Measurements from ENCODE around the gene TRIM29. TPM values are rescaled to one million over a fixed set of nuclear protein-coding genes. Genes with fewer than 3 reads are reported as not detected.
A peak's percentile ranks its signal among the peaks of the same experiment; 100 is the strongest.

The TRIM29 gene
- total and polyA plus RNA-seq, 2 experiments from 2014 or later = not detected

DNA sequence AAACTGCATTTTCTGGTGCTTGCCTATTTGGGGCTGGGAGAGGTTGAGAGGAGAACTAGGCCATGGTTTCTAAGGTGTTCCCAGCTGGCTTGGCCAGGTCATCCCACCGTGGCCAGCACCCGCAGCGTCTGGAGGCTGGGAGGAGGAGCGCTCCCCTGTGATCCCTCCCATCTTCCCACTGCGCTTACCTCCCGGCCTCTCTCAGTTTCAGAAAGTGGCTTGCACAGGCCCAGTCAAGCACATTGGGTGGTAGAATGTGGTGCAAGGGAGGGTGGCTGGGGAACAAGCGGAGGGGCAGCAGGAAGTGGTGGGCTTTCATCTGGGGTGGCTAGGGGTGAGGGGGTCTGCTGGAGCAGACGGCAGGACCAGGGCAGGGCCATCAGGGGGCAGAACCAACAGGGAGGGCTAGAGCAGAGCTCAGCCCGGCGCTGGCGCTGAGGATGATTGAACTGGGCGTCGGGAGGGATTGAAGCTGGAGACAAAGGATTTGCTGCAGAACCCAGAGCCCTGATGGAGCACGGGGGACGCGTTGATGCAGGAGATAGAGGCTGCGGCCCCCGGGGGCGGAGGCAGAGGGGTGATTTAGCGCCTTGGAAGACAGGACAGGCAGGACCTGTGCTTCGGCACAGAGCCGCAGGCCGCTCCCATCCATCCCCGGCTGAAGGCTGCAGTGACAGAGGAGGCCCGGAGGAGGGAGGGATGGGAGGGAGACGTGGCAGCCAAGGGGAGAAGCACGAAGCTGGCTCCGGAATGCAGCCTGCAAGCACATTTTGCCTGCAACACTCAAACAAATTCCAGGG is 76.0 kb downstream of the TRIM29 start:
- Histone ChIP-seq H3K36me3 (no peaks in the 10 kb centered on the region), H3K27ac (no peak overlapping the region), H3K9me3 (ENCODE audit: low read depth) (no peaks in the 10 kb centered on the region), H3K4me3 (no peak overlapping the region), H3K27me3 (no peaks in the 10 kb centered on the region), H3K4me1 (ENCODE audit: low read depth) (no peaks in the 10 kb centered on the region)
- peak; percentile 24 to 48 for DNase-seq (ENCODE audit: low read depth in 1 of 2, low spot score in 1 of 2)
- TF ChIP-seq, protein P1, sequence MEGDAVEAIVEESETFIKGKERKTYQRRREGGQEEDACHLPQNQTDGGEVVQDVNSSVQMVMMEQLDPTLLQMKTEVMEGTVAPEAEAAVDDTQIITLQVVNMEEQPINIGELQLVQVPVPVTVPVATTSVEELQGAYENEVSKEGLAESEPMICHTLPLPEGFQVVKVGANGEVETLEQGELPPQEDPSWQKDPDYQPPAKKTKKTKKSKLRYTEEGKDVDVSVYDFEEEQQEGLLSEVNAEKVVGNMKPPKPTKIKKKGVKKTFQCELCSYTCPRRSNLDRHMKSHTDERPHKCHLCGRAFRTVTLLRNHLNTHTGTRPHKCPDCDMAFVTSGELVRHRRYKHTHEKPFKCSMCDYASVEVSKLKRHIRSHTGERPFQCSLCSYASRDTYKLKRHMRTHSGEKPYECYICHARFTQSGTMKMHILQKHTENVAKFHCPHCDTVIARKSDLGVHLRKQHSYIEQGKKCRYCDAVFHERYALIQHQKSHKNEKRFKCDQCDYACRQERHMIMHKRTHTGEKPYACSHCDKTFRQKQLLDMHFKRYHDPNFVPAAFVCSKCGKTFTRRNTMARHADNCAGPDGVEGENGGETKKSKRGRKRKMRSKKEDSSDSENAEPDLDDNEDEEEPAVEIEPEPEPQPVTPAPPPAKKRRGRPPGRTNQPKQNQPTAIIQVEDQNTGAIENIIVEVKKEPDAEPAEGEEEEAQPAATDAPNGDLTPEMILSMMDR (IDR thresholded peaks at IDR 0.05; ENCODE audit: low read depth, low read length) = no peak

Other genes with a start within 250 kb of the TRIM29 start
- gene OAF, start 72.9 kb upstream of the TRIM29 start, total RNA-seq = 11.3 and 13.2 TPM in 2 replicates
- gene OAF, start 72.9 kb upstream of the TRIM29 start, polyA plus RNA-seq = 9.9 and 12.0 TPM in 2 replicates
- 0.15 TPM in 1 of 2 replicates, not detected in the other for gene POU2F3, start 102.0 kb upstream of the TRIM29 start, total RNA-seq
- 0.40 TPM in 1 of 2 replicates, not detected in the other for gene POU2F3, start 102.0 kb upstream of the TRIM29 start, polyA plus RNA-seq
- gene TLCD5, start 187.2 kb upstream of the TRIM29 start, total RNA-seq = 14.9 and 25.0 TPM in 2 replicates
- gene TLCD5, start 187.2 kb upstream of the TRIM29 start, polyA plus RNA-seq = 19.0 and 27.1 TPM in 2 replicates
- gene ARHGEF12, start 198.3 kb upstream of the TRIM29 start, total RNA-seq = 29.9 and 43.4 TPM in 2 replicates
- 19.4 and 21.7 TPM in 2 replicates for gene ARHGEF12, start 198.3 kb upstream of the TRIM29 start, polyA plus RNA-seq

Data from cardiac muscle cell (in vitro differentiated cells and primary cell).